NCI-H748 (cell line): ENCODE measurements around the gene SEMA6D.
A peak's percentile ranks its signal among the peaks of the same experiment; 100 is the strongest.

Source experiments
- DNase-seq: peaks from one replicate; lab custom pipeline; 2025; ENCODE audit not compliant: unreplicated experiment; lab: John Stamatoyannopoulos, UW

The SEMA6D gene

GRCh38 chr15:47717036-47717612 is at the start of gene SEMA6D:
Gene SEMA6D, plus strand, starts transcription at chr15:47717505. Its CDS starts 42,294 bp downstream, at chr15:47759799.
- DNase-seq, result peak; percentile 90

- DNase-seq, result peak; percentile 32
Measured at GRCh38 chr15:47669221-47669620, 48.1 kb upstream of the SEMA6D start.

- no peak for DNase-seq
Measured at GRCh38 chr15:47670365-47670764, 46.9 kb upstream of the SEMA6D start.

GRCh38 chr15:47673232-47673761 is 44.0 kb upstream of the SEMA6D start:
- peak; percentile 15 for DNase-seq

- peak; percentile 96 for DNase-seq
Measured at GRCh38 chr15:47674586-47675232, 42.6 kb upstream of the SEMA6D start.

GRCh38 chr15:47675735-47676134 is 41.6 kb upstream of the SEMA6D start:
- no peak for DNase-seq

- no peak for DNase-seq
Measured at GRCh38 chr15:47678040-47678439, 39.3 kb upstream of the SEMA6D start.

GRCh38 chr15:47682661-47683060 is 34.6 kb upstream of the SEMA6D start:
- no peak for DNase-seq

GRCh38 chr15:47685141-47685870 is 32.0 kb upstream of the SEMA6D start:
- no peak for DNase-seq

GRCh38 chr15:47688573-47689086 is 28.7 kb upstream of the SEMA6D start:
- no peak for DNase-seq

- DNase-seq, result no peak
Measured at GRCh38 chr15:47689660-47690059, 27.6 kb upstream of the SEMA6D start.

- DNase-seq, result no peak
Measured at GRCh38 chr15:47691882-47692281, 25.4 kb upstream of the SEMA6D start.

GRCh38 chr15:47696351-47696750 is 21.0 kb upstream of the SEMA6D start:
- DNase-seq, result no peak

- DNase-seq, result no peak
Measured at GRCh38 chr15:47705281-47705997, 11.9 kb upstream of the SEMA6D start.

GRCh38 chr15:47707391-47707790 is 9.9 kb upstream of the SEMA6D start:
- DNase-seq, result no peak

GRCh38 chr15:47708161-47708980 is 8.9 kb upstream of the SEMA6D start:
- no peak for DNase-seq

GRCh38 chr15:47711655-47712054 is 5.7 kb upstream of the SEMA6D start:
- DNase-seq, result peak; percentile 38

GRCh38 chr15:47715402-47715801 is 1.9 kb upstream of the SEMA6D start:
- no peak for DNase-seq

GRCh38 chr15:47715856-47716445 is 1.4 kb upstream of the SEMA6D start:
- no peak for DNase-seq

GRCh38 chr15:47716516-47716915 is 789 bp upstream of the SEMA6D start:
- DNase-seq, result no peak
